M059J (cell line): ENCODE data around the gene EIF4E3. TPM values are rescaled to one million over a fixed set of nuclear protein-coding genes. Genes with fewer than 3 reads are reported as not detected.

Experiments
- DNase-seq: peaks from one replicate; pipeline ENCODE4 v3.0.0-alpha.2; 2012; ENCODE audit warnings: low read depth
- total RNA-seq: library from RNA; depleted of rRNA; stranded (reverse); fragments of >200 nt; shearing (Covaris generic); gene quantifications from 2 replicates; pipeline ENCODE4 v1.2.3, GENCODE V29; 2014; rRNA removed

EIF4E3 gene
- total RNA-seq: 0.07 and 0.39 TPM in 2 replicates

GRCh38 chr3:71725271-71725991 lies at the start of gene EIF4E3:
TSS of gene EIF4E3 (minus strand) at chr3:71725402. CDS start at chr3:71725367, 35 bp downstream.
- DNase-seq: no peak

GRCh38 chr3:71771884-71772283 lies 46.7 kb upstream of the EIF4E3 start:
- no peak for DNase-seq

- DNase-seq: no peak
Measured at GRCh38 chr3:71771126-71771525, 45.9 kb upstream of the EIF4E3 start.

- DNase-seq: no peak
Measured at GRCh38 chr3:71763426-71763825, 38.2 kb upstream of the EIF4E3 start.

GRCh38 chr3:71760140-71760539 lies 34.9 kb upstream of the EIF4E3 start:
- DNase-seq: no peak

GRCh38 chr3:71759401-71759800 lies 34.2 kb upstream of the EIF4E3 start:
- no peak for DNase-seq

- DNase-seq: no peak
Measured at GRCh38 chr3:71758091-71758490, 32.9 kb upstream of the EIF4E3 start.

GRCh38 chr3:71754610-71755253 lies 29.5 kb upstream of the EIF4E3 start:
- DNase-seq: no peak

GRCh38 chr3:71753701-71754609 lies 28.8 kb upstream of the EIF4E3 start, which contains the start of gene GPR27:
TSS of gene GPR27 (plus strand) at chr3:71753855. CDS start at chr3:71754050, 195 bp downstream.
- no peak for DNase-seq

GRCh38 chr3:71752831-71753700 lies 27.9 kb upstream of the EIF4E3 start:
- DNase-seq: no peak

GRCh38 chr3:71751602-71752001 lies 26.4 kb upstream of the EIF4E3 start:
- DNase-seq: no peak

- no peak for DNase-seq
Measured at GRCh38 chr3:71744738-71745137, 19.5 kb upstream of the EIF4E3 start.

- no peak for DNase-seq
Measured at GRCh38 chr3:71742621-71743020, 17.4 kb upstream of the EIF4E3 start.

- no peak for DNase-seq
Measured at GRCh38 chr3:71734881-71735280, 9.7 kb upstream of the EIF4E3 start.

- no peak for DNase-seq
Measured at GRCh38 chr3:71733319-71733718, 8.1 kb upstream of the EIF4E3 start.

GRCh38 chr3:71732637-71733036 lies 7.4 kb upstream of the EIF4E3 start:
- no peak for DNase-seq

GRCh38 chr3:71728632-71729342 lies 3.6 kb upstream of the EIF4E3 start:
- peak; percentile 10 for DNase-seq

GRCh38 chr3:71726146-71726545 lies 944 bp upstream of the EIF4E3 start:
- DNase-seq: no peak

- no peak for DNase-seq
Measured at GRCh38 chr3:71724584-71725270, 475 bp downstream of the EIF4E3 start.

GRCh38 chr3:71724171-71724453 lies 1.1 kb downstream of the EIF4E3 start:
- DNase-seq: no peak
